ENCODE results near the gene APEX1.
"Not testable (repeated sequence)": the region's sequence is repeated elsewhere in the genome, so short reads cannot be mapped to it uniquely, and the experiment has no call there.

The APEX1 gene

DNA sequence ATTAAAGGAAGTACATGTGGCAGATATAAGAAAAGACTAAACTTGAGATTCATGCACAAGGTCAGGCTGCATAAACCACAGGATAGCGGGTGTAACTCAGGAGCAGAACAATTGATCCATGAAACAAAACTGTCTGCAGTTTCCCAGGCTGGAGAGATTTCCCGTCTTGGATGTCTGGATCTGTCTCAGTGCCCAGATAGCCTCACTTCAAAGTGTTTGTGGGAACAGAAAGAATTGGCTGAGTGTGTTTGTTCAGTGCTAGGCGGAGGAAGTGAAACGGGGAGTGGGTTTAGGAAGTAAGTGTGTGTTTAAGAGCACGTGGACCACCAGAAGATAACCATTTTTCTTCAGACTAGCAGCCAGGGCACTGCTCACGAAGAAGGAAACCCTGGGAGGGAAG, 48.9 kb downstream of the APEX1 start:
- DNase-seq (ENCODE audit: insufficient read length, low spot score) (no peak), FAIRE-seq (no peak)
- TF ChIP-seq, protein P1, sequence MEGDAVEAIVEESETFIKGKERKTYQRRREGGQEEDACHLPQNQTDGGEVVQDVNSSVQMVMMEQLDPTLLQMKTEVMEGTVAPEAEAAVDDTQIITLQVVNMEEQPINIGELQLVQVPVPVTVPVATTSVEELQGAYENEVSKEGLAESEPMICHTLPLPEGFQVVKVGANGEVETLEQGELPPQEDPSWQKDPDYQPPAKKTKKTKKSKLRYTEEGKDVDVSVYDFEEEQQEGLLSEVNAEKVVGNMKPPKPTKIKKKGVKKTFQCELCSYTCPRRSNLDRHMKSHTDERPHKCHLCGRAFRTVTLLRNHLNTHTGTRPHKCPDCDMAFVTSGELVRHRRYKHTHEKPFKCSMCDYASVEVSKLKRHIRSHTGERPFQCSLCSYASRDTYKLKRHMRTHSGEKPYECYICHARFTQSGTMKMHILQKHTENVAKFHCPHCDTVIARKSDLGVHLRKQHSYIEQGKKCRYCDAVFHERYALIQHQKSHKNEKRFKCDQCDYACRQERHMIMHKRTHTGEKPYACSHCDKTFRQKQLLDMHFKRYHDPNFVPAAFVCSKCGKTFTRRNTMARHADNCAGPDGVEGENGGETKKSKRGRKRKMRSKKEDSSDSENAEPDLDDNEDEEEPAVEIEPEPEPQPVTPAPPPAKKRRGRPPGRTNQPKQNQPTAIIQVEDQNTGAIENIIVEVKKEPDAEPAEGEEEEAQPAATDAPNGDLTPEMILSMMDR (IDR thresholded peaks at IDR 0.05; ENCODE audit: insufficient read depth, missing control alignments) = no peak

DNA sequence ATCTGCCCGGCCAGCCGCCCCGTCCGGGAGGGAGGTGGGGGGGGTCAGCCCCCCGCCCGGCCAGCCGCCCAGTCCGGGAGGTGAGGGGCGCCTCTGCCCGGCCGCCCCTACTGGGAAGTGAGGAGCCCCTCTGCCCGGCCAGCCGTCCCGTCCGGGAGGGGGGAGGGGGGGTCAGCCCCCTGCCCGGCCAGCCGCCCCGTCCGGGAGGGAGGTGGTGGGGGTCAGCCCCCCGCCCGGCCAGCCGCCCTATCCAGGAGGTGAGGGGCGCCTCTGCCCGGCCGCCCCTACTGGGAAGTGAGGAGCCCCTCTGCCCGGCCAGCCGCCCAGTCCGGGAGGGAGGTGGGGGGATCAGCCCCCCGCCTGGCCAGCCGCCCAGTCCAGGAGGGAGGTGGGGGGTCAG, 51.2 kb downstream of the APEX1 start:
- not testable (repeated sequence) for DNase-seq (ENCODE audit: insufficient read length, low spot score); FAIRE-seq

DNA sequence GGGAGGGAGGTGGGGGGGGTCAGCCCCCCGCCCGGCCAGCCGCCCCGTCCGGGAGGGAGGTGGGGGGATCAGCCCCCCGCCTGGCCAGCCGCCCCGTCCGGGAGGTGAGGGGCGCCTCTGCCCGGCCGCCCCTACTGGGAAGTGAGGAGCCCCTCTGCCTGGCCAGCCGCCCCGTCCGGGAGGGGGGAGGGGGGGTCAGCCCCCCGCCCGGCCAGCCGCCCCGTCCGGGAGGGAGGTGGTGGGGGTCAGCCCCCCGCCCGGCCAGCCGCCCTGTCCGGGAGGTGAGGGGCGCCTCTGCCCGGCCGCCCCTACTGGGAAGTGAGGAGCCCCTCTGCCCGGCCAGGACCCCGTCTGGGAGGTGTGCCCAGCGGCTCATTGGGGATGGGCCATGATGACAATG, 51.7 kb downstream of the APEX1 start:
- FAIRE-seq = not testable (repeated sequence)

More for the DNA sequence above, 51.7 kb downstream of the APEX1 start:
- DNase-seq (ENCODE audit: insufficient read length, low spot score) = not testable (repeated sequence)
